Stimulated activated CD4-positive, alpha-beta T cell treated with anti-CD3 and anti-CD28 coated beads, Interleukin-15, amount 100 ng/mL, for 1 hour (primary cell): Measurements from ENCODE around the gene SYT2.
"Not testable (repeated sequence)": the region's sequence is repeated elsewhere in the genome, so short reads cannot be mapped to it uniquely, and the experiment has no call there.

Experiments used
- DNase-seq, 2 donors: peaks; one replicate each; pipeline ENCODE4 v3.0.0-alpha.2; 2020; ENCODE audit warnings: low read depth in 1 of 2, low spot score in 1 of 2

The SYT2 gene

DNA sequence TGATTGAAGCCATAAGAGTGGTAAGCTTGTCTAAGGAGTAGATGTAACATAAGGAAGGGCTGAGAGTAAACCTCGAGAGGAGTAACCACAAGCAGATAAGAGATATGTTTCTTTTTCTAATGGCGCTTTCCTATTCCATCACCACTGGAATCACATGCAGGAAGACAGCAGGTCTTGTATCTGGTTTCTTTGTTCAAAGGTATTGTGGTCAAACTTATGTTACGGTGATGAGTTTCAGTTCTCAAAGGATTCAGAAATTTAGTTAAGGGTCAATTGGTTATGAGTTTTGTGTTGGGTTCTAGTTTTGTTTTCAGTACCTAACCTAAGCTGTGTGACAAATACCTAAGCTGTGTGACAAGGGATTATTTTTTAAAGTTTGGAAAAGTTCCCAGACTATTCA lies 163.5 kb downstream of the SYT2 start:
- DNase-seq = not testable (repeated sequence)

- DNase-seq = not testable (repeated sequence)
Observed at GRCh38 chr1:202546377-202546776, 163.9 kb downstream of the SYT2 start.

- DNase-seq = not testable (repeated sequence)
Observed at GRCh38 chr1:202545647-202546303, 164.5 kb downstream of the SYT2 start.

- DNase-seq = not testable (repeated sequence)
Observed at GRCh38 chr1:202544766-202545449, 165.3 kb downstream of the SYT2 start.

- not testable (repeated sequence) for DNase-seq
Observed at GRCh38 chr1:202543537-202543936, 166.7 kb downstream of the SYT2 start.

DNA sequence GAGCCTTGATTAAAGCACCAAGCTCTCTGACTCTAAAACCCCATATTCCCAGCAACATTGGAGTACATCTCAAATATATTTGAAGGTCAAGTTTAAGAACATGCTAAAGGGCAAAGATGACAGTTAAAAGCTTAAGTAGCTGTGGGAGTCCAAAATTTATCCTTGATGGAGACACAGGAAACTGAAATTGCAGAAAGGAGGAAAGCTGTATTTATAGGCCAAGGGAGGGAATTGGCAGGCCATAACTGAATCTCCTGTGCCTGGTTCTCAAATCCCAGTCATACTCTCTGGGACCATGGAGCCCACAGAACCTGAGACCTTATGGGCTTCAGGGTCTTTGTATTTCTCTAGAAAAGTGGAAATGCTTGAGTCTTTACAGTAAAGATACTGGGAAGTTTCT lies 167.8 kb downstream of the SYT2 start:
- DNase-seq = not testable (repeated sequence)

DNA sequence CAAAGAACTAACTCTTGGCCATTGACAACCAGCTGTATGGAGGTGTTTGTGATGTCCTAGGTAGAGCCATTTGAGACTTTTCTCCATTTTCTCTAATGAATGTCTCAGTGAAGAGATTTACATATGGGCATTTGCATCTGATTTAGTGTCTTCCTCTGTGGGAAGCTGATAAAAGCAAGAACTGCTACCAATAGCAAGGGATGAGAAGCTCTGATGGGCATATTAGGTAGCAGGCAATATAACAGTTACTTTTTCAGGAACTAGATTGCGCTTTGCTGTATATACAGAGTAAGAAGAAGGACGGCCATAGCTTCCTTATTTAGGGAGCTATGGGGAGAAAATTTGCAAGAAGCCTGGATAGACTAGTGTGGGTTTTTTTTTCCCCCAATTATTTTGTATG lies 169.4 kb downstream of the SYT2 start:
- not testable (repeated sequence) for DNase-seq
